SU-DHL-6 (cell line): ENCODE measurements around the gene APOB.

Experiments used
- H2AFZ ChIP-seq: fragments of 200-600 bp; sonication (generic); 2 replicates; pipeline ENCODE4 v1.6.1; 2014; ENCODE audit warnings: low read depth, mild to moderate bottlenecking, moderate library complexity, mixed read lengths, antibody characterized with exemption, low read length; ENCODE audit not compliant: severe bottlenecking
- H3F3A ChIP-seq: fragments of 200-600 bp; shearing (Covaris generic); 2 replicates; pipeline ENCODE4 v1.6.0; 2016; ENCODE audit warnings: antibody characterized with exemption, mild to moderate bottlenecking; ENCODE audit not compliant: insufficient read depth
- H3K27ac ChIP-seq: fragments of 200-600 bp; sonication (generic); 2 replicates; pipeline ENCODE4 v1.5.1; 2016; ENCODE audit warnings: low read depth, mild to moderate bottlenecking, low read length, moderate library complexity, mixed read lengths
- H3K27me3 ChIP-seq: fragments of 200-600 bp; sonication (generic), shearing (Covaris generic); 2 replicates; pipeline ENCODE4 v1.6.0; 2014; ENCODE audit warnings: mild to moderate bottlenecking, low read length
- H3K36me3 ChIP-seq: fragments of 200-600 bp; sonication (generic); 2 replicates; pipeline ENCODE4 v1.6.1; 2014; ENCODE audit warnings: mild to moderate bottlenecking, low read length, mixed read lengths
- H3K4me2 ChIP-seq: fragments of 300-600, 200-600 bp; shearing (Covaris generic), sonication (generic); 2 replicates; pipeline ENCODE4 v1.6.0; 2014; ENCODE audit warnings: low read length, low read depth, mild to moderate bottlenecking; ENCODE audit not compliant: poor library complexity, severe bottlenecking
- H3K4me3 ChIP-seq: fragments of 200-600 bp; sonication (generic); 2 replicates; pipeline ENCODE4 v1.5.1; 2014; ENCODE audit warnings: antibody characterized with exemption, low read length, mild to moderate bottlenecking, mixed read lengths; ENCODE audit not compliant: insufficient read depth, poor library complexity, severe bottlenecking
- H3K79me2 ChIP-seq: fragments of 200-600 bp; sonication (generic); 2 replicates; pipeline ENCODE4 v1.6.1; 2014; ENCODE audit warnings: mild to moderate bottlenecking, low read length, moderate library complexity; ENCODE audit not compliant: insufficient read depth
- H3K9ac ChIP-seq: fragments of 200-600 bp; sonication (generic); 2 replicates; pipeline ENCODE4 v1.7.0; 2014; ENCODE audit warnings: mild to moderate bottlenecking, low read length
- H3K9me2 ChIP-seq: fragments of 200-600 bp; sonication (generic); replicated peaks from 2 replicates; pipeline ENCODE4 v1.6.1; 2014; ENCODE audit warnings: low read length; ENCODE audit not compliant: insufficient read depth
- H3K9me3 ChIP-seq: fragments of 200-600 bp; sonication (generic); 2 replicates; pipeline ENCODE4 v1.6.1; 2014; ENCODE audit warnings: low read length, mixed read lengths; ENCODE audit not compliant: insufficient read depth
- H4K20me1 ChIP-seq: fragments of 200-600 bp; sonication (generic); 2 replicates; pipeline ENCODE4 v1.6.1; 2014; ENCODE audit warnings: low read depth, mild to moderate bottlenecking, antibody characterized with exemption, low read length, moderate library complexity, mixed read lengths
- EZH2phosphoT487 ChIP-seq: fragments of 200-600 bp; sonication (generic), shearing (Covaris generic); conservative IDR thresholded peaks from 2 replicates; pipeline ENCODE4 v1.6.1; 2018; ENCODE audit warnings: mild to moderate bottlenecking, antibody characterized with exemption, low read length, moderate library complexity, mixed read lengths
- TF ChIP-seq, protein P1 (sequence below): fragments of 200-600 bp; sonication (generic); IDR thresholded peaks from one replicate; pipeline ENCODE4 v1.5.1; 2017; ENCODE audit warnings: antibody characterized with exemption, mild to moderate bottlenecking, low read length, moderate library complexity; ENCODE audit not compliant: insufficient read depth, poor library complexity, severe bottlenecking

APOB gene

DNA sequence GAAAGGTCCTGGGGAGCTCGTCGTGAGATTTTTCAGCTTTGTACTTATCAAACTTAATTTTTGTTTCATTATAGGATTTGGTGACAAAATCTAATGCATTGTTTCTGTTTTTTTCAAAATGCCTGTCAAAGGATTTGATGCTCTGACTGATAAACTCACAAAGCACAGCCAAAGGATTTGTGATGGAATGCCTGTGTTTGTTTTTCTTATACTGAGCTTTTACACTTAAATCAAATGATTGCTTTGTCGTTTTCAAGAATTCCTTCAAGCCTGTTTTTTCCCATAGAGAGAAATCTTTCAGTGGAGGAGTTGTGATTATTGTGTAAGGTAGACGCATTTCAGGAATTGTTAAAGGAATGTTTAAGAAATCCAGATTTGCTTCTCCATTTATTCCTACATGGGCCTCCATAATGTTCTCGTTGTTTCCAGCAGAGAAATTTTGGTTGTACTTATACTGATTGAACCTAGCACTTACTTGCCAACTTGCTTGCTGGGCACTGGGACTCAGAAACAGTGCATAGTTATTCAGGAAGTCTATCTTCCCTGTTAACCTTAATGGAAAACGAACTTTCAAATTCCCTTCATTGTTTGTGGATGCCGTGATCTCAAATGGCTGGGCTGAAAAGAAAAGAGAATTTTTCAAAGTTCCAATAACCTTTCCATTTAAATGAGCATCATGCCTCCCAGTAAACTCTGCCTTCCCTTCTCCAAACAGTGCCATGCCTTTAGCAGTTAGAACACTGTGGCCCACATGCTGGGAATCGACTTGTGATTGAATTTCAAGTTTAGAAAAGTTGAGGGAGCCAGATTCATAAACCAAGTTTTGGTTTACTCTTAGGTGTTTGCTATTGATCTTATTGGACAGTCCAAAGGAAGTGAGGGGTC, 36.5 kb downstream of the APOB start:
- H3F3A ChIP-seq, result no peaks in the 10 kb centered on the region
- no peak overlapping the region for H3K4me2 ChIP-seq
- no peak overlapping the region for H3K9ac ChIP-seq
- H3K36me3 ChIP-seq, result no peaks in the 10 kb centered on the region
- no peaks in the 10 kb centered on the region for H3K79me2 ChIP-seq
- H3K9me2 ChIP-seq, result no peaks in the 10 kb centered on the region
- H2AFZ ChIP-seq, result no peak overlapping the region
- no peak overlapping the region for H3K27ac ChIP-seq
- H3K4me3 ChIP-seq, result no peak overlapping the region
- H3K27me3 ChIP-seq, result no peaks in the 10 kb centered on the region
- no peak for TF ChIP-seq EZH2phosphoT487
- TF ChIP-seq, protein P1, sequence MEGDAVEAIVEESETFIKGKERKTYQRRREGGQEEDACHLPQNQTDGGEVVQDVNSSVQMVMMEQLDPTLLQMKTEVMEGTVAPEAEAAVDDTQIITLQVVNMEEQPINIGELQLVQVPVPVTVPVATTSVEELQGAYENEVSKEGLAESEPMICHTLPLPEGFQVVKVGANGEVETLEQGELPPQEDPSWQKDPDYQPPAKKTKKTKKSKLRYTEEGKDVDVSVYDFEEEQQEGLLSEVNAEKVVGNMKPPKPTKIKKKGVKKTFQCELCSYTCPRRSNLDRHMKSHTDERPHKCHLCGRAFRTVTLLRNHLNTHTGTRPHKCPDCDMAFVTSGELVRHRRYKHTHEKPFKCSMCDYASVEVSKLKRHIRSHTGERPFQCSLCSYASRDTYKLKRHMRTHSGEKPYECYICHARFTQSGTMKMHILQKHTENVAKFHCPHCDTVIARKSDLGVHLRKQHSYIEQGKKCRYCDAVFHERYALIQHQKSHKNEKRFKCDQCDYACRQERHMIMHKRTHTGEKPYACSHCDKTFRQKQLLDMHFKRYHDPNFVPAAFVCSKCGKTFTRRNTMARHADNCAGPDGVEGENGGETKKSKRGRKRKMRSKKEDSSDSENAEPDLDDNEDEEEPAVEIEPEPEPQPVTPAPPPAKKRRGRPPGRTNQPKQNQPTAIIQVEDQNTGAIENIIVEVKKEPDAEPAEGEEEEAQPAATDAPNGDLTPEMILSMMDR, result no peak
- no peaks in the 10 kb centered on the region for H4K20me1 ChIP-seq
- no peaks in the 10 kb centered on the region for H3K9me3 ChIP-seq

DNA sequence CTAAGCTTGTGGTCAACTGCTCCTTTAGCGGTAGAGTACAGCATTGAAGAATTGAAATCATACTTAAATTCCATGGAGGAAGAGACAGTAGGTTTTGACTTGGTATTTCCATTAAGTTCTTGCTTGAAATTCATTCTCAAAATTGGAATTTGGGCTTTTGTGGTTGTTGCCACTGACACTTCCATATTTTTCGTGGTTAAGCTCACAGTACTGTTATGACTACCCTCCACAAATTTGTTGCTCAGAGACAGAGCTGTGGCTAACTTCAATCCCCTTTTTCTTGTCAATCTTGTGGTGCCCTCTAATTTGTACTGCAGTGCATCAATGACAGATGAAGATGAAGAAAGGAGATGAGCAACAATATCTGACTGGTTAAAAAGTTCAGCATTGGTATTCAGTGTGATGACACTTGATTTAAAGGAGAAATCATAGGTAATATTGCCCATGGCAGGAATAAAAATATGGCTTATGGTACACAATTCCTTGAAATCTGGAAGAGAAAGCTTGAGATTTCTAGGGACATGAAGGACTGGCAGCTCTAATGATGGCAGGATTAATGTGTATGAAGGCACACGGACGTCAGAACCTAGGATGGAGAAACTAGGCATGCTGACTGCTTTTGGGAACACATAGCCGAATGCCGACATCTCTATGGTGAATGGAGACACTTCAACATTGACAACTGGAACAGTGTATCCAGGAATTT, 37.3 kb downstream of the APOB start:
- Histone ChIP-seq H3K4me3 (no peak overlapping the region), H3K9me2 (no peaks in the 10 kb centered on the region), H2AFZ (no peak overlapping the region), H3F3A (no peaks in the 10 kb centered on the region), H4K20me1 (no peaks in the 10 kb centered on the region), H3K4me2 (no peak overlapping the region), H3K27ac (no peak overlapping the region), H3K9ac (no peak overlapping the region), H3K36me3 (no peaks in the 10 kb centered on the region), H3K9me3 (no peaks in the 10 kb centered on the region), H3K27me3 (no peaks in the 10 kb centered on the region), H3K79me2 (no peaks in the 10 kb centered on the region)
- TF ChIP-seq, protein P1, result no peak
- no peak for TF ChIP-seq EZH2phosphoT487

- H3K27me3 ChIP-seq, result no peaks in the 10 kb centered on the region
- no peaks in the 10 kb centered on the region for H4K20me1 ChIP-seq
- no peak overlapping the region for H3K4me2 ChIP-seq
- no peak overlapping the region for H3K4me3 ChIP-seq
- no peaks in the 10 kb centered on the region for H3F3A ChIP-seq
- no peak overlapping the region for H2AFZ ChIP-seq
- no peaks in the 10 kb centered on the region for H3K9me2 ChIP-seq
- no peak overlapping the region for H3K9ac ChIP-seq
- TF ChIP-seq EZH2phosphoT487, result no peak
- TF ChIP-seq, protein P1, result no peak
- no peaks in the 10 kb centered on the region for H3K79me2 ChIP-seq
- no peaks in the 10 kb centered on the region for H3K9me3 ChIP-seq
- no peaks in the 10 kb centered on the region for H3K36me3 ChIP-seq
- no peak overlapping the region for H3K27ac ChIP-seq
Observed at GRCh38 chr2:21005700-21006422, 38.0 kb downstream of the APOB start.
